RKO (cell line): ENCODE data around the gene DIP2A.
A peak's percentile ranks its signal among the peaks of the same experiment; 100 is the strongest.
"Not testable (repeated sequence)": the region's sequence is repeated elsewhere in the genome, so short reads cannot be mapped to it uniquely, and the experiment has no call there.

Experiments
- DNase-seq: peaks from one replicate; pipeline ENCODE4 v3.0.0-alpha.2; 2016; ENCODE audit warnings: low spot score

Gene DIP2A

DNA sequence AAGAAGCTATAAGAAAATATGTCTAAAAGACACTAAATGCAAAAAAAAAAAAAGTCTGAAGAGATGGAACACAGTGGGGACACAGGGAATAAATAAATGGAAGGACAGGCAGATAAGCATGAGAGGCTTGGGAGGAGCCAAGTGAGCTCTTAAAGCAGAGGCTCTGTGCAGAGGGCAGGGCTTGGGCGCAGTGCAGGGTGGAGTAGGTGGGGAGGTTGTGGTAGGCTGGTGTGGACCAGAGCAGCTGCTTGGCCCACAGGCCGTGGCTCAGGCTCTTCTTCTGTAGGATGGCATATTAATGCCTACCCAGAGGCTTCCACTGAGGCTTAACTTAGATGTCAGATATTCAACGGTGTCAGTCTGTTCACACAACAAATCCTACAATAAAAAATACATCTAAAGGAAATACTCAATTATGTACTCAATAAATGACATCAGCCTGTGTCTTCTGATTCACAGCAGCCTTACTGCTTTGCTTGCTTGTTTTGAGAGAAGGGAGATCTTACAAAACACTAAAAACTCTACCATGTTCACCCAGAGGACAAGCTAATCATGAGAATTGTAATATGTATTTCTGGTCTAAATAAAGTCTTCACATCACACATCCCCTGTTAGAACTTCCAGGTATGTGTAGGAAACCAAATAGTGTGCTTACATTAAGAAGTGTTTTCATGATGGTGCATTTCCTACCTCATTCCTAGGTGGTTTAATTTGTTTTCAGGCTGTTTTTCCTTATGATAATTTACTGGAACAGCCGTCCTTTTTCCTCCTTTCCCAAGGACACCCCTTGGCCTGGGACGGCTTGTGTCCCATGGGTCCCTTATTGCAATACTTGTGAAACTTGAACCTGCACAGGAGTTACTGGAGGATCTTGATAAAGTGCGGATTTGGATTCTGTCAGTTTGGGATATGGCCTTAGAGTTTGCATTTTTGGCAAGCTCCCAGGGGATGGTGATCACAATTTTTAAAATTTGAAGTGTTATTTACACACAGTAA, 24.9 kb downstream of the DIP2A start:
- no peak for DNase-seq

DNA sequence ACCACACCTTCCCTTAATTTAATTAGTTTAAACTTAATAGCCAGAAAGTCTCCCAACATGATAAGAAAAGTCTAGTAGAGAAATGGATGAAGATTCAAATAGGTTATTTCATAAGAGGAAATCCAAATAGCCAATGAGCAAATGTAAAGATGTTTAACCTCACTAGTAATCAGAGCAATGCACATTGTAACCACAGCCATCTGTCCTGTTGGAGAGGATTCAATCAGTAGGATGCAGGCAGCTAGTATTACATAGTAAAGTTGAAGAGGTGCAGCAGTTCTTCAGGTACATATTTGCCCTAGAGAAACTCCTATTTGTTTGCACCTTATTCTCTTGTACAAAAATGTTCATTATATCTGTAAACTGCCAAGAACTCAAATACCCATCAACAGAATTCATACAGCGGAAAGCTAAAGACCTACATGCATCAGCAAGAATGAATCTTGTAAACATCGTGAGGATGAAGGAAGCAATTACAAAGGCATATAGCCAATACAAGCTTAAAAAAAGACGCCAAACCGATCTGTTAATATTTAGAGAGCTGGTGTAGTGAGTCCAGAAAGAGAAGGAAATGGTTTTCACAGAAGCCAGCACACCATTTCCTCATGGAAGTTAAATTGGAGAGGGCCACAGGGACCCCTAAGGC, 27.9 kb downstream of the DIP2A start:
- no peak for DNase-seq

DNA sequence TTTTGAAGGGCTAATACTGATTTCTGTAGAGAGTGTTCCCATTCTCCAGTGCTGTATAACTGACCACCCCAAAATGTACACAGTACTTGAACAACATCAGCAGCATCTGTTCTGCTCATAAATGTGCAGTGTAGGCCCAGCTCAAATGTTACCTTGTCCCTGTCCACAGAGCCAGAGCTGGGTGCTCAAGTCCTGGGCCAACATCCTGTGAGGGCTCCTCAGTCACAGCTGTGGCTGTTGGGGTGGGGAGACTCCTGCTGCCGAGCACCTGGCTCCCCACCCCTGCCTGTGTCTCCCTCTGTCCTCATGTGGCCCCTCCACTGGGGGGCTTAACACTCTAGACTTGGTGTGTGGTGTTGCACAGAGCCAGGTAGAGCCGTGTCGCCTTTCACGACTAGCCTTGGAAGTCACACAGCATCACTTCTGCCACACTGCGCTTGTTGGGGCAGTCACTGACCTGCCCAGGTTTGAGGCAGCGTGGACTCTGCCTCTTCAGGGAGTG, 30.5 kb downstream of the DIP2A start:
- DNase-seq, result no peak

DNA sequence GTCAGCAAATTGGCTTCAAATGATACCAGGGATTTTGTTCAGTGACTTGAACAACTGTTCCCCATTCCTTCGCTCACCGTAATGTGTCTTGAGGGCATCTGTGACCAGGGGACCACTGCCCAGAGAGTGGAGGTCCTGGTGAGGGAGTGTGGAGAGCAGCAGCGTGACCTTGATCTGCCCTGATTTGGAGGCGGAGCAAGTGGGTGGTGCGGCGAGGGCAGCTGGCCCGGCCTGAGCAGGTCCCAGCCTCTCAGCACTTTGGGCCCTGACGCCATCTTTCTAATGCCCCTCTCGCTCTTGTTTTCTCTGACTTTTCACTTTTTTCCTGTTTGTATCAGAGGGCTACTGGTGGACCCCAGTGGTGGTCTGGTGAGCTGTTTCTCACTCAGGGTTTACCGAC, 31.1 kb downstream of the DIP2A start:
- no peak for DNase-seq

DNA sequence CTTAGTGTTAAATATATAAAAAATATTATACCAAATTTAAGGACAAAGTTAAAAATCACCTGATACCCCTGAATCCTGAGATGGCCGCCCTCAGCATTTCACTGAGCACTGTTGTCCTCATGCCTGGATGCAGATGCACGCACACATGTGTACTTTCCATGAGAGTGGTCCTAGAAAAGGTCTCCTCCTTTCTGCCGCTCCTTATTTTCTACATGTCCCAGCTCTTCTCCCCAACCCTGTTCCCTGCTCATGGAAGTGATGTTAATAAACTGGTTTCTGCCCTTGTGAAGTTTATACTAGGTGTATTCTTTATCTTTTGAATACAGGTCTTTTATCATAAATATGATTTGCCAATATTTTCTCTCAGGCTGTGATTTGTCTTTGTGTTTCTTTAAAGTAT, 32.9 kb downstream of the DIP2A start:
- DNase-seq, result no peak

DNA sequence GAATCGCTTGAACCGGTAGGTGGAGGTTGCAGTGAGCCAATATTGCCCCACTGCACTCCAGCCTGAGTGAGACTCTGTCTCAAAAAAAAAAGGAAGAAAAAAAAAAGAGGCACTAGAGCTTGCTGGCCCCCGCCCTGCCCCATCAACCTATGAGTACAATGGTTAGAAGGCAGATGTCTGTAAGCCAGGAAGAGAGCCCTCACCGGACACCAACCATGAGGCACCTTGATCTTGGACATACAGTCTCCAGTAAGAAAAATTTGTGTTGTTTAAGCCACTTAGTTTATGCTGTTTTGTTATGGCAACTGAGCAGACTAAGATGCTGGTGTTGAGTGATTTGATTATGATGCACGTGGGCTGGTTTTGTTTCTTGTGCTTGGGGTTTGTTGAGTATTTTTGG, 34.2 kb downstream of the DIP2A start:
- DNase-seq, result no peak

DNA sequence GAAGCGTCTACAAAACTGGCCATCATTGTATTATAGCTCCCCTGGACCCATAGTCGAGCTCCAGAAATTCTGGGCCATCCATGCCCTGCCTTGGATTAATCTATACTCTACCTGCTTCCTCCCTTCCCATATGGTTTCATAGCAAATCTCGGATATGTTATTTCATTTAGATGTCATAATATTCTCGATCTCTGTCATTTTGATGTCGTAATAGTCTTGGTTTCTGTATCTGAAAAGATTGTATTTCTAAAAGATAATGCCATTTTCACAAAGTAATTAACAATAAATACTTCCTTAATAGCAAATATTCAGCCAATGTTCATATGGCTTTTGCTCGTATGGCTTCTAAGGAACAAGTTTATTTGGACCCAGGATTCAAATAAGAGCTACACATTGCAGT, 35.1 kb downstream of the DIP2A start:
- DNase-seq, result no peak

DNA sequence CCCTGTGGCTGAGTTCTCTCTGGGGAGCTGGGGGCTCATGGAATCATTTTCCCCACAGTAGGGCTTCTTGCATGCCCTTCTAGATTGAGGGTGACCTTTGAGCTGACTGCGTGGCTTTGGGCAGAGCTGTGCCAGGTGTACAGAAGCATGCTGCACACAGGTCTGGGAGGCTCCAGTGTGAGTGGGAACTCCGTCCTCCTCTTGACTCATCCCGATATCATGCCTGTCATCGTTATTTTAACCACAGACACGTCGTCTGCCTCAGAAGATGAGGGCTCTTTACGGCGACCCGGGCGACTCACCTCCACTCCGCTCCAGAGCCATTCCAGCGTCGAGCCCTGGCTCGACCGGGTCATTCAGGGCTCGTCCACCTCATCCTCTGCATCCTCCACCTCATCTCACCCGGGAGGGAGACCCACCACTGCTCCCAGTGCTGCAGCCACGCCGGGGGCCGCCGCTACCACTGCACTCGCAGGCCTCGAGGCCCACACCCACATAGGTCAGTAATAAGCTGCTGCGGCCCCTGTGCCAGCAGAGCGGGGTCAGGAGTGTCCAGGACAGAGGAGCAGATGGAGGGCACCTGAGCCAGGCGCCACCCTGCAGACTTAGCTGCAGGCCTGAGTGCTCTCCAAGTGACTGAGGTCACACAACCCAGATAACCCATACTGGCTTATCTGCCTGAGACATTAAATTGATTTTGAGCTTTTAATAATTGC, 39.8 kb downstream of the DIP2A start:
- peak; percentile 38 for DNase-seq

DNA sequence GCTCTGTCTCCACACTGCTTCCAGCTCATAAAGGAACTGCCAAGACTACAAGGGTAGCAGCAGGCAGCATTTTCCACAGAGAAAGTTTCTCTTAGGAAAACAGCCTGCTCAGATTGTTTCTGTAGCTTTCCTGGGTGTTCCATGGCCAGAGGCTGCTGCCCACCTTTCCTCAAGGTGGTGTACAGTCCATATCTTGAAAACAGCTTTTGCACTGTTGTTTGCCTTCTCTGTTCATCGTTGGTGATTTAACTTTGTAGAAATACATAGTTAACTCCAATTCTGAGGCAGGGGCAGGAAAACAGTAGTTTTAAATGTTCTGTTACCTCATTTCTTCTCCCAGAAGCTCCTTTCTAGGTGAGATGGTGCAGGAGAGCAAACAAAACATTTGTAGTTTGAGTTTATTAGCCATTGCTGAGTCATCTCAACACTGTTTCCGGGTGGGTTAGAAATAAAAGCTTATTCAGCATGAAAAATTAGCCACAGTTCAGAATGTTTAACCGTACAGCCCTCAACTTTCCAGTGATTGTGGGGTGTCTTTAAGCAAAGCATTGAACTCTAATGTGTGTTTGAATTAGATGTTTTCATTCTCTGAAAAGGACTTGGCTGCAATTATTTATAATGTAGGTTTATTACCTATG, 41.7 kb downstream of the DIP2A start:
- no peak for DNase-seq

DNA sequence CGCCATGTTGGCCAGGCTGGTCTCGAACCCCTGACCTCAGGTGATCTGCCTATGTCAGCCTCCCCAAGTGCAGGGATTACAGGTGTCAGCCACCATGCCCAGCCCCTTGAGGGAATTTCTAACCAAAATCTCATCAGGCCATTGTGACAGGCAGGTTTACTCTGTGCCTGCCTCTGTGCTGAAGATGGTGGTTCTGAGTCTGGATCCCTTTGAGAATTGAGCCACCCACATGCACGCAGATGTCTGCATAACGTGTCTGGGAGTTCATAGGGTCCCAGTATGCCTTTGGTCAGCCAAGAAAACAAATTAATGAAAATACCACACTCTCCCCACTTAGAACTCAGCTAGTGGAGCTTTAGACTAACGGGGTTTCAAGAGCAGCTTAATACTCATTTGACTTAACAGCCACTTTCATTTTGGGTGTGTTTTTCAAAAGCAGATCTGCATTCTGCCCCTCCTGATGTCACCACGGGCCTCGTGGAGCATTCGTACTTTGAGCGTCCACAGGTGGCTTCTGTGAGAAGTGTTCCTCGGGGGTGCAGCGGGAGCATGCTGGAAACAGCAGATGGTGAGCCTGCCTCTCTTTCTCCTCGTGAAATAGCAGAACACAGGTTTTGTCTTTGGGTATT, 45.3 kb downstream of the DIP2A start:
- DNase-seq, result no peak

DNA sequence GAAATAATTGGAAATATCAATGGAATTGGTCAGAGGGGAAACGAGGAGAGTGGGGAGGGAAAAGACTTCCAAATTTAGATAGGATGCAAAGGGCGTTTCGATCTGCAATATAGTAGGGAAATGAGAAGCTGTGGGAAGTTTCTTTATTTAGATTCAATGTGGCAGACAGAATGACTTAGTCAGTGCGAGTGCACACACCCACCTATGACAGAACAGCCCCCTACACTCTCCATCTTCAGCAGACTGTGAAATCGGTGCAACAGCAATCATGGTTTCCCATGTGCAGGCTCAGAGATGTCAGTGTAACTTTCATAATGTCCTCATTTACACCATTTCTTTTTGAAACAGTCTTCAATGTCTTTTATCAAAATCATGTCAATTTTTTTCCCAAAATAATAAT, 46.0 kb downstream of the DIP2A start:
- no peak for DNase-seq

DNA sequence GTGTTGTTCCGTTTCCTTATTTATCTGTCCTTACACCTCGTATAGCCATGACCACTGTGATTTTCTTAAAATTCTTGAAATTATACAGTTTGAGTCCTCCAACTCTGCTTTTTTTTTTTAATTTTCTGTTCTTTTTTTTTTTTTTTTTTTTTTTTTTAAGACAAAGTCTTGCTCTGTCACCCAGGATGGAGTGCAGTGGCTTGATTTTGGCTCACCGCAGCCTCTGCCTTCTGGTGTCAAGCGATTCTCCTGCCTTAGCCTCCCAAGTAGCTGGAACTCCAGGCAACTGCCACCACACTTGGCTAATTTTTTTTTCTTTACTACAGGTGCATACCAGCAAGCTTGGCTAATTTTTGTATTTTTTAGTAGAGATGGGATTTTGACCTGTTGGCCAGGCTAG, 48.9 kb downstream of the DIP2A start:
- no peak for DNase-seq

DNA sequence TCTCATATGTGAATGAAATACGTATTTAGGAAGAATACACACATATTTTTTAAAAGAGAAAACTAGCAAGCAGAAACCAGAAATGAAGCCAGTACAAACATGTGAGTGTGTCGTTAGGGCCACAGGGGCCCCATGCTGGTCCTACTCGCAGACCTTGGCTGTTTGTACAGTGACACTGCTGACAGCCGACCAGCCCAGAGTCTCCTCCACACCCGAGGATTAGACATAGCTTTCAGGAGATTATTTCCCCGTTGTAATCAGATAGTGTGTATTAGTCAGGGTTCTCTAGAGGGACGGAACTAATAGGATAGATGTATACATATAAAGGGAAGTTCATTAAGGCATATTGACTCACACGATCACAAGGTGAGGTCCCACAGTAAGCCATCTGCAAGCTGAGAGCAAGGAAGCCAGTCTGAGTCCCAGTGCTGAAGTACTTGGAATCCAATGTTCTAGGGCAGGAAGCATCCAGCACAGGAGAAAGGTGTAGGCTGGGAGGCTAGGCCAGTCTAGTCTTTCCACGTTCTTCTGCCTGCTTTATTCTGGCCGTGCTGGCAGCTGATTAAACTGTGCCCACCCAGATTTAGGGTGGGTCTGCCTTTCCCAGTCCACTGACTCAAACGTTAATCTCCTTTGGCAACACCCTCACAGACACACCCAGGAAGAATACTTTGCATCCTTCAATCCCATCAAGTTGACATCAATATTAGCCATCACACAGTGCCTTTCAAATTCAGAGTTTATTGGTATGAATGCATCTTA, 51.2 kb downstream of the DIP2A start:
- no peak for DNase-seq

DNA sequence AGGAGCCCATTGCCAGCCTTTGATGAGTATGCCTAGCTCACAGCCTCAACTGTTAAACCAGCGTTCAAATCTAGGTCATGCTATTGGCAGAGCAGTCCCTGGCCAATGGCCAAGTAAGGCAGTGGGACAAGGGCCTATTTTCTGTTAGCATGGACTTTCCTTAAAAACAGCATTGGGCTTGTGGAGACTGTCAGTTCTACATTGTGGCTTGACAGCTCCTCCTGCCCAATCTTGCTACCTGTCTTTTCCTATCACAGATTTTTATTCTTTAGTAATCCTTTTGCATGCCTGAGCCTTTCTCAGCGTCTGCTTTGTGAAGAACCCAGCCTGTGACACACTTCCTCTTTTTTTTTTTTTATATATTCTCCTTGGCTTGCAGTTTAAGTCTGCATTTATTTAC, 56.4 kb downstream of the DIP2A start:
- no peak for DNase-seq

DNA sequence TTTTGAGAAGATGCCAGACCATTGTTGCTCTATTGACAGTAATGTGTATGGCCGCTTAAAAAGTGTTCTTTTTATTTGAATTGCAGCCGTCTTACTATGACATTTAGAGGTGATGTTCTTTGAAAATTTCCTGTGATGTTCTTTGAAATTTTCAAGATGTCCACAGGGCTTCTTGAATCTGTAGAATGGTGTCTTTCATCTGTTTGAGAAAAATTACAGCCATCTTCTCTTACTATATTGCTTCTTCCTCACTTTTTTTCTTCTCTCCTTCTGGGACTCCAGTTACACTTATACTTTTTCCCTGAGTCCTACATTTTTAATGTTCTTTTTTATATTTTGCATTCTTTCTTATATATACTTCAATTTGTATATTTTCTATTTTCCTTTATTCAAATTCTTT, 57.4 kb downstream of the DIP2A start:
- DNase-seq, result no peak

DNA sequence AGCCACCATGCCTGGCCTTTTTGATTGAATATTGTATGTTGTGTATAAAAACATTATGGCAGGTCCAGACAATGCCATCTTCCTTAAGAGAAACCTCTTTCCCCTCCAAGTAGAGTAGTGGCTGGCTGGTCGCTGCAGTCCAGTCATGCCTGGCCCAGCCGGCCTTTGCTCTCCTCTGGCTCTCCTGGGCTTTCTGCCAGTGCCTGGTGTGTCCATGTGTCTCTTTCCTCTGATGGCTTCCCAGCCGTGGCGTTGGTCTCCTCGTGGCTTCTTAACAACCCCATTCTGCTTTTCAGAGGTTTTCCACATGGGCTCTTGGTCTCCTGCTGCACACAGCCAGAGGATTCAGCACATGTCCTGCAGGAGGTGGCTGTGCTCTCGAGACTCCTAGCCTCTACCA, 58.7 kb downstream of the DIP2A start:
- no peak for DNase-seq

DNA sequence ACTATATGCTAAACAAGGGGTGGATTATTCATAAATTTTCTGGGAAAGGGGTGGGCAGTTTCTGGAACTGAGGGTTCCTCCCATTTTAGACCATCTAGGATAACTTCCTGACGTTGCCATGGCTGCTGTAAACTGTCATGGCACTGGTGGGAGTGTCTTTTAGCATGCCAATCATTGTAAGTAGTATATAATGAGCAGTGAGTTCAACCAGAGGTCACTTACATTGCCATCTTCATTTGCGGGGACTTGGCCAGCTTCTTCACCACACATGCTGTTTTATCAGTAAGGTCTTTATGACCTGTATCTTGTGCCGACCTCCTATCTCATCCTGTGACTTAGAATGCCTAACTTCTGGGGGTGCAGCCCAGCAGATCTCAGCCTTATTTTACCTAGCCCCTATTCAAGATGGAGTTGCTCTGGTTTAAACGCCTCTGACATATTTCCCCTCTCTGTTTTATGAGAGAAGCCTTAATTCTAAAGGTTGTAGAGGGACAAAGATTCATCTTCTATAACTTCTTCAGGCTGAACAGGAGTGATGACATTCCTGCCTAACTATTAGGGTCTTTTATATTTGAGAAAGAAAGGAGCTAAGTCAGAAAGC, 60.4 kb downstream of the DIP2A start:
- no peak for DNase-seq

DNA sequence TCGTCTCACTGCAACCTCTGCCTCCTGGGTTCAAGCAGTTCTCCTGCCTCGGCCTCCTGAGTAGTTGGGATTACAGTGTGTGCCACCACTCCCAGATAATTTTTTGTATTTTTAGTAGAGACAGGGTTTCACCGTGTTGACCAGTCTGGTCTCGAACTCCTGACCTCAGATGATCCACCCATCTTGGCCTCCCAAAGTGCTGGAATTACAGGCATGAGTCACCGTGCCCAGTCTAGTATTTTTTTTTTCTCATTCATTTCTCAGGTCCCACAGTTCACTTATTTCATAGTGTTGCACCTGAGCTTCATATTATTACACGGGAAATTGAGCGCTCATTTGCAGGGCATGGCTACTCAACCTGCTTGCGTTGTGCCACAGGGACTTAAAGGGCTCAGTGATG, 68.7 kb downstream of the DIP2A start:
- not testable (repeated sequence) for DNase-seq

DNA sequence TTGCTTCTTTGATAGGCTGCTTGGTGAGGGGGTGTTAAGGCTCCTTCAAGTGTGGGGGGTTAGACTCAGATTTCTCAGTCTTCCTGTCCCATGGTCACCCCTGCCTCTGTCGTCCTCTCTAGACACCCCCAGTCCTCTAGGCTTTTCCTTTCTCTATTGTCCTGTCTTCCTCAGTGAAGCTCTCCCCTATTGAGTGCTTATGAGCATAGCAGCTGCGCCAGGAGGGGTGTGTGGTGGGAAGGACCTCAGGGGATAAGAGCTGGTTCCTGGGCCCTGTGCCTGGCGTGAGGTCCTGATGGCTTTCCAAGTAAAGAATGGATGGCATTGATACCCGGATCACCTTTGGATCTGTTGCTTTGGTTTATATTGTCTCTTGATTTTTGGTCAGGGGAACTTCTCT, 69.1 kb downstream of the DIP2A start:
- DNase-seq, result no peak

DNA sequence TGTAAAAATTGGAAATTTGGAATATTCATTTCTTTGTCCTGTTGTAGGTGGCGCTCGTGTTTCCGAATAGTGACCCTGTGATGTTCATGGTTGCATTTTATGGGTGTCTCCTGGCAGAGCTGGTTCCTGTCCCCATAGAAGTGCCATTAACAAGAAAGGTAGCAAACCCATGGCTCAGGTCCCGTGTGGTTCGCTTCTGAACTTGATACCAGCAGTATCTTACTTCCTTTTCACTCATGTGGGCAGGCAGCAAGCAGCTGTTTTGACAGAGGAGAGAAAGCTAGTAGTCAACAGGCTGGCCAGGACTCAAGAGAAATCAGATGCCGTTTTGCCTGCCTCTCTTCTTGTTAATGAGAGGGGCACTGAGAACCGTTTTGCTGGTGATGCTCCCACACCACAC, 73.4 kb downstream of the DIP2A start:
- DNase-seq, result no peak

DNA sequence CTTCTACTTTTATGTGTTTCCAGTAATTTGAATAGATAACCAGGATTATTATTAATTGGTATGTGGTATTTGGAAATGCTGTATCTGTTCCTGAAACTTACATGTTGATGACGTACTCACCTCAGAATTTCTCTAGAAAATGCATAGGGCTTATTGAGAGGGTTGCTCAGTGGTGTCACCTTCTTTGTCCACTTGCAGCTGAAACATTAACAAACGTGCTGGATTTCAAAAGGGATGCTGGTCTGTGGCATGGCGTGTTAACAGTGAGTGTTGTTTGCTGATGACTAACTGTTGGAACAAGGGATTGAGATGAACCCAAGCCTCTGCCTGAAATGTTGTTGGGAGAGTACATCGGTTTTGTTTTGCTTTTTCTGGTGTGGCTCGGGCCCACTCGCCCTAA, 78.3 kb downstream of the DIP2A start:
- DNase-seq, result no peak
